HCT116 (cell line): ENCODE data around the gene ILF2. TPM values are rescaled to one million over a fixed set of nuclear protein-coding genes. Genes with fewer than 3 reads are reported as not detected.

ENCODE experiments used
- ATAC-seq: fragments of 200-7000 bp; cut with Tn5 transposase; 2 replicates; pipeline ENCODE4 v1.9.1; 2020; ENCODE audit warnings: mild to moderate bottlenecking, moderate library complexity
- BruUV-seq: library from RNA; stranded (reverse); fragments of 400-500 nt; replicated peaks from 2 replicates; lab custom pipeline; 2021; lab: Mats Ljungman, UMichigan
- CTCF ChIA-PET: fragments of 300-600 bp; sonication (Branson Sonifier 250); formaldehyde crosslinking; loops from one replicate; lab custom pipeline; 2021; ENCODE audit warnings: antibody characterized with exemption; lab: Charles Lee
- POLR2A ChIA-PET: fragments of 300-600, 350-600 bp; sonication (Branson Sonifier 250); formaldehyde crosslinking; loops from one replicate; lab custom pipeline; 2021; ENCODE audit warnings: antibody characterized with exemption; lab: Charles Lee
- RAD21 ChIA-PET, 2 experiments: fragments of 300-600 bp; sonication (Branson Sonifier 250); formaldehyde crosslinking; loops; one replicate each; lab custom pipeline; 2023; ENCODE audit warnings: low total read pairs in 2 of 2; ENCODE audit not compliant: uncharacterized antibody in 2 of 2, unreplicated experiment in 2 of 2, low non-redundant PET in 1 of 2; lab: Charles Lee
- DNase-seq: peaks from one replicate; pipeline ENCODE4 v3.0.0-alpha.2; 2010; ENCODE audit warnings: low read depth, low spot score
- H2AFZ ChIP-seq: fragments of 200-600 bp; shearing (Covaris generic), sonication (generic); 2 replicates; pipeline ENCODE4 v1.6.1; 2017; ENCODE audit warnings: low read depth, mixed run types, mixed read lengths, antibody characterized with exemption, low read length; ENCODE audit not compliant: poor library complexity, severe bottlenecking
- H3K27ac ChIP-seq: 2 replicates; pipeline ENCODE4 v1.5.1; 2012; ENCODE audit warnings: low read depth, low read length
- H3K27me3 ChIP-seq: fragments of 200-600 bp; sonication (generic); 2 replicates; pipeline ENCODE4 v1.6.1; 2016; ENCODE audit warnings: mixed run types, low read length, mixed read lengths; ENCODE audit not compliant: insufficient read depth
- H3K36me3 ChIP-seq, 2 experiments: fragments of 200-500 bp in 1 of 2; fragments of 200-600 bp in 1 of 2; sonication (Bioruptor generic) in 1 of 2; sonication (generic) in 1 of 2; 2 replicates each; pipeline versions ENCODE4 v1.5.1 to v1.6.1; 2014 to 2016; ENCODE audit warnings: low read length in 2 of 2, inconsistent platforms in 1 of 2, mixed read lengths in 1 of 2, mixed run types in 1 of 2; ENCODE audit not compliant: insufficient read depth in 2 of 2, control insufficient read depth in 1 of 2
- H3K4me1 ChIP-seq, 2 experiments: fragments of 200-600 bp in 1 of 2; sonication (generic) in 1 of 2; 2 replicates each; pipeline versions ENCODE4 v1.5.1 to v1.6.1; 2012 to 2017; ENCODE audit warnings: low read length in 2 of 2, inconsistent platforms in 1 of 2, mild to moderate bottlenecking in 1 of 2, mixed read lengths in 1 of 2, mixed run types in 1 of 2, moderate library complexity in 1 of 2; ENCODE audit not compliant: insufficient read depth in 2 of 2, control insufficient read depth in 1 of 2
- H3K4me2 ChIP-seq: fragments of 200-600 bp; sonication (generic); 2 replicates; pipeline ENCODE4 v1.6.1; 2017; ENCODE audit warnings: mixed run types, low read length, mixed read lengths
- H3K4me3 ChIP-seq, 2 experiments: fragments of 200-600 bp in 1 of 2; sonication (generic) in 1 of 2; replicated peaks in 1 of 2; 2 replicates each; pipeline ENCODE4 v1.5.1; 2011 to 2016; ENCODE audit warnings: low read length in 2 of 2, control low read depth in 1 of 2, low read depth in 1 of 2, mild to moderate bottlenecking in 1 of 2, mixed read lengths in 1 of 2, mixed run types in 1 of 2
- H3K79me2 ChIP-seq: fragments of 200-600 bp; sonication (generic); 2 replicates; pipeline ENCODE4 v1.6.1; 2017; ENCODE audit warnings: mild to moderate bottlenecking, mixed run types, low read length, moderate library complexity, mixed read lengths; ENCODE audit not compliant: insufficient read depth
- H3K9ac ChIP-seq: fragments of 200-600 bp; sonication (generic); 2 replicates; pipeline ENCODE4 v1.6.1; 2016; ENCODE audit warnings: low read length, mixed read lengths
- H3K9me2 ChIP-seq: fragments of 200-600 bp; sonication (generic), shearing (Covaris generic); 2 replicates; pipeline ENCODE4 v1.6.1; 2017; ENCODE audit warnings: mixed run types, mild to moderate bottlenecking, moderate library complexity; ENCODE audit not compliant: insufficient read depth
- H3K9me3 ChIP-seq, 2 experiments: fragments of 200-500 bp in 1 of 2; fragments of 200-600 bp in 1 of 2; sonication (Bioruptor generic) in 1 of 2; sonication (generic) in 1 of 2; 2 replicates each; pipeline ENCODE4 v1.6.1; 2014 to 2017; ENCODE audit warnings: low read length in 2 of 2, mixed read lengths in 2 of 2, inconsistent platforms in 1 of 2, low read depth in 1 of 2, mild to moderate bottlenecking in 1 of 2, mixed run types in 1 of 2, moderate library complexity in 1 of 2; ENCODE audit not compliant: control insufficient read depth in 1 of 2, insufficient read depth in 1 of 2
- H4K20me1 ChIP-seq: fragments of 200-600 bp; sonication (generic), shearing (Covaris generic); 2 replicates; pipeline ENCODE4 v1.6.1; 2017; ENCODE audit warnings: mixed run types, mild to moderate bottlenecking, moderate library complexity; ENCODE audit not compliant: insufficient read depth
- CBX3 ChIP-seq: IDR thresholded peaks from 2 replicates; pipeline ENCODE4 v1.6.1; 2012; ENCODE audit warnings: low read depth
- CEBPB ChIP-seq: IDR thresholded peaks from 2 replicates; pipeline ENCODE4 v1.6.1; 2012; ENCODE audit warnings: low read depth
- EGR1 ChIP-seq: IDR thresholded peaks from 2 replicates; pipeline ENCODE4 v1.6.1; 2012; ENCODE audit warnings: low read depth
- EZH2 ChIP-seq: fragments of 200-600 bp; sonication (generic); IDR thresholded peaks from 2 replicates; pipeline ENCODE4 v1.6.1; 2017; ENCODE audit warnings: antibody characterized with exemption, mixed run types
- EZH2phosphoT487 ChIP-seq: fragments of 200-600 bp; IDR thresholded peaks from 2 replicates; pipeline ENCODE4 v1.6.1; 2018; ENCODE audit warnings: antibody characterized with exemption, borderline replicate concordance
- FOSL1 ChIP-seq: IDR thresholded peaks from 2 replicates; pipeline ENCODE4 v1.6.1; 2012; ENCODE audit warnings: low read depth
- JUND ChIP-seq: IDR thresholded peaks from 2 replicates; pipeline ENCODE4 v1.6.1; 2012
- POLR2AphosphoS5 ChIP-seq: IDR thresholded peaks from 2 replicates; pipeline ENCODE4 v1.6.1; 2011; ENCODE audit warnings: mild to moderate bottlenecking, low read depth, low read length, moderate library complexity
- RAD21 ChIP-seq: IDR thresholded peaks from 2 replicates; pipeline ENCODE4 v1.6.1; 2012; ENCODE audit warnings: low read depth, mild to moderate bottlenecking
- SIN3A ChIP-seq: IDR thresholded peaks from 2 replicates; pipeline ENCODE4 v1.6.1; 2012; ENCODE audit warnings: low read depth
- SP1 ChIP-seq: IDR thresholded peaks from 2 replicates; pipeline ENCODE4 v1.6.1; 2012; ENCODE audit warnings: low read depth
- SRF ChIP-seq: IDR thresholded peaks from 2 replicates; pipeline ENCODE4 v1.6.1; 2012; ENCODE audit warnings: low read depth
- YY1 ChIP-seq: IDR thresholded peaks from 2 replicates; pipeline ENCODE4 v1.6.1; 2011; ENCODE audit warnings: low read length, low read depth, moderate library complexity, mild to moderate bottlenecking; ENCODE audit not compliant: insufficient replicate concordance; ENCODE audit errors: extremely low read depth
- ZFX ChIP-seq: fragments of 450-650 bp; IDR thresholded peaks from 2 replicates; pipeline ENCODE4 v1.6.1; 2017
- ZNF274 ChIP-seq: fragments of 200-500 bp; sonication (Bioruptor generic); IDR thresholded peaks from 2 replicates; pipeline ENCODE4 v1.6.1; 2014; ENCODE audit warnings: mild to moderate bottlenecking, low read depth, low read length, inconsistent platforms
- intact Hi-C: fragments of 100-400 bp; cut with micrococcal nuclease; formaldehyde crosslinking; loops from 2 replicates; pipeline ENCODE4 v1.10.0; 2022
- total RNA-seq: library from RNA; stranded (reverse); gene quantifications from one replicate; pipeline ENCODE4 v1.2.1, GENCODE V29; 2021; ENCODE audit not compliant: unreplicated experiment
- TF ChIP-seq, protein P1 (sequence below): IDR thresholded peaks from 2 replicates; pipeline ENCODE4 v1.6.1; 2012
- TF ChIP-seq, protein P2 (sequence below): IDR thresholded peaks from 2 replicates; pipeline ENCODE4 v1.6.1; 2012
- TF ChIP-seq, protein P3 (sequence below): IDR thresholded peaks from 2 replicates; pipeline ENCODE4 v1.6.1; 2011; ENCODE audit warnings: mild to moderate bottlenecking, low read length, moderate library complexity; ENCODE audit not compliant: insufficient replicate concordance; ENCODE audit errors: extremely low read depth

ILF2 gene
- total RNA-seq, 1 experiment from 2014 or later: 335 TPM

DNA sequence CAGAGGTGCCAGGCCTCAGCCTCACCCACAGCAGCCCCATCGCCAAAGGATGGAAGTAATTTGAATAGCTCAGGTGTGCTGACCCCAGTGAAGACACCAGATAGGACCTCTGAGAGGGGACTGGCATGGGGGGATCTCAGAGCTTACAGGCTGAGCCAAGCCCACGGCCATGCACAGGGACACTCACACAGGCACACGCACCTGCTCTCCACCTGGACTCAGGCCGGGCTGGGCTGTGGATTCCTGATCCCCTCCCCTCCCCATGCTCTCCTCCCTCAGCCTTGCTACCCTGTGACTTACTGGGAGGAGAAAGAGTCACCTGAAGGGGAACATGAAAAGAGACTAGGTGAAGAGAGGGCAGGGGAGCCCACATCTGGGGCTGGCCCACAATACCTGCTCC is 22.7 kb upstream of the ILF2 start:
- H3K36me3 ChIP-seq: no peaks in the 10 kb centered on the region
- no peak overlapping the region for H3K9ac ChIP-seq
- DNase-seq (no peak), ATAC-seq (no peak)
- TF ChIP-seq FOSL1 (no peak), RAD21 (no peak), EZH2phosphoT487 (no peak), SRF (no peak), ZFX (no peak), ZNF274 (no peak), CEBPB (no peak), SIN3A (no peak)
- TF ChIP-seq, protein P1, sequence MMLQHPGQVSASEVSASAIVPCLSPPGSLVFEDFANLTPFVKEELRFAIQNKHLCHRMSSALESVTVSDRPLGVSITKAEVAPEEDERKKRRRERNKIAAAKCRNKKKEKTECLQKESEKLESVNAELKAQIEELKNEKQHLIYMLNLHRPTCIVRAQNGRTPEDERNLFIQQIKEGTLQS: no peak
- TF ChIP-seq, protein P2, sequence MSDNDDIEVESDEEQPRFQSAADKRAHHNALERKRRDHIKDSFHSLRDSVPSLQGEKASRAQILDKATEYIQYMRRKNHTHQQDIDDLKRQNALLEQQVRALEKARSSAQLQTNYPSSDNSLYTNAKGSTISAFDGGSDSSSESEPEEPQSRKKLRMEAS: no peak
- H4K20me1 ChIP-seq: no peaks in the 10 kb centered on the region
- H3K9me3 ChIP-seq: no peaks in the 10 kb centered on the region
- ChIA-PET CTCF (interaction anchor here (0.6 kb wide), 1 partner anchor 221 kb away, joined by 3 read pairs; no protein-coding TSS in a partner anchor), RAD21 (no interaction called here), POLR2A (no interaction called here)
- intact Hi-C loops: no loop called here
- H3K79me2 ChIP-seq: no peaks in the 10 kb centered on the region
- BruUV-seq: no TSS peak
- no peaks in the 10 kb centered on the region for H3K9me2 ChIP-seq
- H3K4me3 ChIP-seq: no peak overlapping the region
- peaks cover 2 to 17% of the 10 kb centered on the region in 2 experiments; a peak in 2 of 4 replicates for H3K4me1 ChIP-seq
- H3K4me2 ChIP-seq: no peak overlapping the region
- H3K27ac ChIP-seq: no peak overlapping the region
- no peaks in the 10 kb centered on the region for H3K27me3 ChIP-seq
- H2AFZ ChIP-seq: no peak overlapping the region

DNA sequence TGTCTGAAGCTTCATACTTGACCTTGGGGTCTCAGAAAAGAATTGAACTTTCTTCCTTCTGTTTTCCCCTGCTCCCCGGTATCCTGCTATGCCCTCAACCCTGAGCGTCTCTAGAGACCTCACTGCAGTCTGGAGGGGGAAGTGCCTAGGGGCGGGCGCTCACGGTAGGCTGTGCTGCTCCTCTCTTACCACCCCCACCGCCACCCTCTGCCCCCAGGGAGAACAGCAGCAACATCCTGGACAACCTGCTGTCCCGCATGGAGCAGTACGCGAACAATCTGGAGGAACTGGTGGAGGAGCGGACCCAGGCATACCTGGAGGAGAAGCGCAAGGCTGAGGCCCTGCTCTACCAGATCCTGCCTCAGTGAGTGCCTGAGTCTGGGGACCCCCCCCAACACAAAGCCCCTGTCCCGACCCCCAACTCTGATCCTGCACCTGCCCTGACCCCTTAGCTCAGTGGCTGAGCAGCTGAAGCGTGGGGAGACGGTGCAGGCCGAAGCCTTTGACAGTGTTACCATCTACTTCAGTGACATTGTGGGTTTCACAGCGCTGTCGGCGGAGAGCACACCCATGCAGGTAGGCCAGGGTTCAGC is 18.0 kb upstream of the ILF2 start:
- Histone ChIP-seq H3K4me2 (no peak overlapping the region), H3K36me3 (no peaks in the 10 kb centered on the region), H3K79me2 (no peaks in the 10 kb centered on the region), H4K20me1 (no peaks in the 10 kb centered on the region), H3K27me3 (no peaks in the 10 kb centered on the region; the same call in 1 of the 2 replicates), H3K9me2 (no peaks in the 10 kb centered on the region), H2AFZ (no peak overlapping the region), H3K27ac (no peak overlapping the region), H3K4me3 (no peak overlapping the region), H3K4me1 (peaks cover 0 to 3% of the 10 kb centered on the region in 2 experiments; a peak in 1 of 4 replicates), H3K9me3 (no peaks in the 10 kb centered on the region)
- no peak for DNase-seq
- no TSS peak for BruUV-seq
- RAD21 ChIA-PET: no interaction called here
- CTCF ChIA-PET: no interaction called here
- POLR2A ChIA-PET: no interaction called here
- intact Hi-C loops: no loop called here
- TF ChIP-seq FOSL1 (no peak), EZH2 (no peak), POLR2AphosphoS5 (no peak), CBX3 (no peak), ZNF274 (no peak), SP1 (no peak), JUND (no peak), RAD21 (no peak), ZFX (no peak), YY1 (no peak), SRF (no peak), SIN3A (no peak), EGR1 (no peak)
- TF ChIP-seq, protein P2: no peak
- TF ChIP-seq, protein P3, sequence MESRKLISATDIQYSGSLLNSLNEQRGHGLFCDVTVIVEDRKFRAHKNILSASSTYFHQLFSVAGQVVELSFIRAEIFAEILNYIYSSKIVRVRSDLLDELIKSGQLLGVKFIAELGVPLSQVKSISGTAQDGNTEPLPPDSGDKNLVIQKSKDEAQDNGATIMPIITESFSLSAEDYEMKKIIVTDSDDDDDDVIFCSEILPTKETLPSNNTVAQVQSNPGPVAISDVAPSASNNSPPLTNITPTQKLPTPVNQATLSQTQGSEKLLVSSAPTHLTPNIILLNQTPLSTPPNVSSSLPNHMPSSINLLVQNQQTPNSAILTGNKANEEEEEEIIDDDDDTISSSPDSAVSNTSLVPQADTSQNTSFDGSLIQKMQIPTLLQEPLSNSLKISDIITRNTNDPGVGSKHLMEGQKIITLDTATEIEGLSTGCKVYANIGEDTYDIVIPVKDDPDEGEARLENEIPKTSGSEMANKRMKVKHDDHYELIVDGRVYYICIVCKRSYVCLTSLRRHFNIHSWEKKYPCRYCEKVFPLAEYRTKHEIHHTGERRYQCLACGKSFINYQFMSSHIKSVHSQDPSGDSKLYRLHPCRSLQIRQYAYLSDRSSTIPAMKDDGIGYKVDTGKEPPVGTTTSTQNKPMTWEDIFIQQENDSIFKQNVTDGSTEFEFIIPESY: no peak
- TF ChIP-seq, all 23 proteins: peak for 0
- H3K9ac ChIP-seq: no peak overlapping the region
- ATAC-seq: no peak
